ENCODE data around the gene TAF15. TPM values are rescaled to one million over a fixed set of nuclear protein-coding genes. Genes with fewer than 3 reads are reported as not detected.

The TAF15 gene
- total RNA-seq, 1 experiment from 2014 or later: 202 TPM

GRCh38 chr17:35866341-35866950 lies 57.2 kb downstream of the TAF15 start:
- no peak for TF ChIP-seq EZH2 (IDR thresholded peaks at IDR 0.05; ENCODE audit: low read depth)
- no peak for TF ChIP-seq CTCF (conservative IDR thresholded peaks at IDR 0.05)
- no peak overlapping the region for H3K27ac ChIP-seq
- DNase-seq: no peak
- intact Hi-C loops (cut with micrococcal nuclease; ENCODE audit: unreplicated experiment): no loop called here
- no peaks in the 10 kb centered on the region for H3K79me2 ChIP-seq (ENCODE audit: low read depth)
- H2AFZ ChIP-seq: no peak overlapping the region
- H3K4me3 ChIP-seq: no peak overlapping the region
- H3K4me1 ChIP-seq (replicated peaks; ENCODE audit: insufficient read depth): no peaks in the 10 kb centered on the region; the same call in 1 of the 2 replicates
- CTCF ChIA-PET: interaction anchor here (0.6 kb wide), 1 partner anchor 333 kb away, joined by 3 read pairs; no protein-coding TSS in a partner anchor
- no peaks in the 10 kb centered on the region for H3F3A ChIP-seq (ENCODE audit: insufficient read depth, low read depth)
- no TSS peak for BruUV-seq (replicated peaks)
- H3K9me2 ChIP-seq (ENCODE audit: insufficient read depth): no peaks in the 10 kb centered on the region
- POLR2A ChIA-PET (ENCODE audit: unreplicated experiment): no interaction called here
- H4K20me1 ChIP-seq (ENCODE audit: insufficient read depth): no peaks in the 10 kb centered on the region
- H3K27me3 ChIP-seq (ENCODE audit: insufficient read depth, low read depth): no peaks in the 10 kb centered on the region
- no peaks in the 10 kb centered on the region for H3K36me3 ChIP-seq (ENCODE audit: low read depth)
- H3K9me3 ChIP-seq (ENCODE audit: insufficient read depth, low read depth): no peaks in the 10 kb centered on the region
- H3K4me2 ChIP-seq: no peak overlapping the region

DNA sequence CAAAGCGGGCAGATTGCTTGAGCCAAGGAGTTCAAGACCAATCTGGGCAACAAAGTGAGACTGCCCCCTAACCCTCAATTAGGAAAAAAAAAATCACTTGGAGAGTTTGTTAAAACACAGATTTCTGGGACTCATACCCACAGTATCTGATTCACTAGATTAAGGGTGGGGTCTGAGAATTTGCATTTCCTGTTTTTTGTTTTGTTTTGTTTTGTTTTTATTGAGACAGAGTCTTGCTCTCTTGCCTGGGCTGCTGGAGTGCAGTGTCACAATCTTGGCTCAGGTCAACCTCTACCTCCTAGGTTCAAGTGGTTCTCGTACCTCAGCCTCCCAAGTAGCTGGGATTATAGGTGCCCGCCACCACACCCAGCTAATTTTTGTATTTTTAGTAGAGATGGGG lies 58.3 kb downstream of the TAF15 start:
- CTCF ChIA-PET: no interaction called here
- H3K4me2 ChIP-seq: no peak overlapping the region
- no peaks in the 10 kb centered on the region; the same call in 1 of the 2 replicates for H3K4me1 ChIP-seq (replicated peaks; ENCODE audit: insufficient read depth)
- no peaks in the 10 kb centered on the region for H3K36me3 ChIP-seq (ENCODE audit: low read depth)
- H4K20me1 ChIP-seq (ENCODE audit: insufficient read depth): no peaks in the 10 kb centered on the region
- H3K27ac ChIP-seq: no peak overlapping the region
- TF ChIP-seq CTCF (conservative IDR thresholded peaks at IDR 0.05) (no peak), EZH2 (IDR thresholded peaks at IDR 0.05; ENCODE audit: low read depth) (no peak)
- H3K9me2 ChIP-seq (ENCODE audit: insufficient read depth): no peaks in the 10 kb centered on the region
- H3K4me3 ChIP-seq: no peak overlapping the region
- BruUV-seq (replicated peaks): no TSS peak
- POLR2A ChIA-PET (ENCODE audit: unreplicated experiment): no interaction called here
- no peak for DNase-seq
- intact Hi-C loops (cut with micrococcal nuclease; ENCODE audit: unreplicated experiment): no loop called here
- H2AFZ ChIP-seq: no peak overlapping the region
- H3K27me3 ChIP-seq (ENCODE audit: insufficient read depth, low read depth): no peaks in the 10 kb centered on the region
- H3F3A ChIP-seq (ENCODE audit: insufficient read depth, low read depth): no peaks in the 10 kb centered on the region
- H3K9me3 ChIP-seq (ENCODE audit: insufficient read depth, low read depth): no peaks in the 10 kb centered on the region
- H3K79me2 ChIP-seq (ENCODE audit: low read depth): no peaks in the 10 kb centered on the region

GRCh38 chr17:35868737-35869136 lies 59.5 kb downstream of the TAF15 start, which contains the start of gene HEATR9:
Gene HEATR9 (minus strand): TSS chr17:35868891. CDS start chr17:35868742, 149 bp downstream.
- ChIA-PET CTCF (no interaction called here), POLR2A (ENCODE audit: unreplicated experiment) (no interaction called here)
- intact Hi-C loops (cut with micrococcal nuclease; ENCODE audit: unreplicated experiment): no loop called here
- Histone ChIP-seq H3K79me2 (ENCODE audit: low read depth) (no peaks in the 10 kb centered on the region), H3K4me1 (replicated peaks; ENCODE audit: insufficient read depth) (no peaks in the 10 kb centered on the region; the same call in 1 of the 2 replicates), H3F3A (ENCODE audit: insufficient read depth, low read depth) (no peaks in the 10 kb centered on the region), H4K20me1 (ENCODE audit: insufficient read depth) (no peaks in the 10 kb centered on the region), H2AFZ (no peak within 1 kb of the TSS), H3K4me2 (no peak within 1 kb of the TSS), H3K36me3 (ENCODE audit: low read depth) (no peaks in the 10 kb centered on the region), H3K27ac (no peak within 1 kb of the TSS), H3K9me2 (ENCODE audit: insufficient read depth) (no peaks in the 10 kb centered on the region), H3K9me3 (ENCODE audit: insufficient read depth, low read depth) (no peaks in the 10 kb centered on the region), H3K27me3 (ENCODE audit: insufficient read depth, low read depth) (no peaks in the 10 kb centered on the region), H3K4me3 (no peak within 1 kb of the TSS)
- DNase-seq: no peak
- TF ChIP-seq CTCF (conservative IDR thresholded peaks at IDR 0.05) (no peak), EZH2 (IDR thresholded peaks at IDR 0.05; ENCODE audit: low read depth) (no peak)
- no TSS peak for BruUV-seq (replicated peaks)

Data from PC-9 (cell line).